Measurements from ENCODE around the gene SLF2.

Gene SLF2

DNA sequence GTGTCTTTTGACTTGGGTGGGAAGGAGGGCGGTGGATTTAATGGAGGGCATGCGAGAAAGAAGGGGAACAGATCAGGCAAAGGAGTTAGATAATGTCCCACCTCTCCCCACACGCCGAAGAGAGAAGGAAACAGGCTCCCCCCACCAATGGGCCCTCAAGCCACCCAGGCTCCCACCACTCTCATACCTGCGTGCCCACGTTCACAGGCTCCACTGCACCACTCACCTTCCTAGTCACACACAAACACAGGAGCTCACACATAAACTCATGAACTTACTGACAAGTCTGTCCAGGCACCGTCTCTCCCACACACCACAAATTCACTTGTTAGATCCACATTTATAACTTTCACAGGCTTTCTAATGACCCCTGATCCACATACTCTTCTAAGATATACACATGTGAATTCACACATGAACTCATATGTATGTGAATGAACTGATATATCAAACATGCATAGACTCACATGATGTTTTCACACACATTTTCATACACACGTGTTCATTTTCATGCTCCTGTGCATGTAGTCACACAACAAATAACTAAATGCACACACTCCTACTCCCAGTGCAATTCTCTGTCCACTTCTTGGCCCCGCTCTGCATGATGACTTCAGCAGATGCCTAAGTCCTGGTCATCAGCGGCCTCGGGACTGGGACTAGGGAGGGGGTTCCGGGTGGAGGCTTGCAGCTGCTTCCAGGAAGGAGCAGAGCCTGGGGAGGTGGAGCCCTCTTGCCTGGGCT, 88.3 kb downstream of the SLF2 start:
- no peak for DNase-seq

DNA sequence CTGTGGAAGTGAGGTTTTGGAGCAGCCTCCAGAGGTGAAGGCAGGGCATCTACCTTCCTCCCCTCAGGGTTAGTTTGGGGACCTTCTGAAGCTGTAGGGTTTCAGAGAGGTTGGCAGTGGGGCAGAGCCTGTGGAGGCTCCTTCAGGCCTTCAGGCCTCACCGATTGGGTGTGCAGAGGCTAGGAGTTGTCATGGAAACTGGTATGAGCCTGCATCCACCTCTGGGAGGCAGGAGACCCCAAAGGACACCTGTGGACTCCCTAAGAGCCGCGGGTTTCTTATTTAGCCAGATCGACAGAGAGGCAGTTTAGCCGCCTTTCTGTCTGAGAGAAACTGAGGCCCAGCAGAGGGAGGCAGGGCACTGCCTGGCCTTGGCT, 88.9 kb downstream of the SLF2 start:
- DNase-seq = no peak

DNA sequence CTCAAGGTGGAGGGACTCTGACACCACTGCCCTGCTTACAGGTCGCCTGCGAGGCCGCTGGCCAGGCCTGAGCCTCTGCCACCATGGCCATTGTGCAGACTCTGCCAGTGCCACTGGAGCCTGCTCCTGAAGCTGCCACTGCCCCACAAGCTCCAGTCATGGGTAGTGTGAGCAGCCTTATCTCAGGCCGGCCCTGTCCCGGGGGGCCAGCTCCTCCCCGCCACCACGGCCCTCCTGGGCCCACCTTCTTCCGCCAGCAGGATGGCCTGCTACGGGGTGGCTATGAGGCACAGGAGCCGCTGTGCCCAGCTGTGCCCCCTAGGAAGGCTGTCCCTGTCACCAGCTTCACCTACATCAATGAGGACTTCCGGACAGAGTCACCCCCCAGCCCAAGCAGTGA, 89.7 kb downstream of the SLF2 start:
- no peak for DNase-seq

DNA sequence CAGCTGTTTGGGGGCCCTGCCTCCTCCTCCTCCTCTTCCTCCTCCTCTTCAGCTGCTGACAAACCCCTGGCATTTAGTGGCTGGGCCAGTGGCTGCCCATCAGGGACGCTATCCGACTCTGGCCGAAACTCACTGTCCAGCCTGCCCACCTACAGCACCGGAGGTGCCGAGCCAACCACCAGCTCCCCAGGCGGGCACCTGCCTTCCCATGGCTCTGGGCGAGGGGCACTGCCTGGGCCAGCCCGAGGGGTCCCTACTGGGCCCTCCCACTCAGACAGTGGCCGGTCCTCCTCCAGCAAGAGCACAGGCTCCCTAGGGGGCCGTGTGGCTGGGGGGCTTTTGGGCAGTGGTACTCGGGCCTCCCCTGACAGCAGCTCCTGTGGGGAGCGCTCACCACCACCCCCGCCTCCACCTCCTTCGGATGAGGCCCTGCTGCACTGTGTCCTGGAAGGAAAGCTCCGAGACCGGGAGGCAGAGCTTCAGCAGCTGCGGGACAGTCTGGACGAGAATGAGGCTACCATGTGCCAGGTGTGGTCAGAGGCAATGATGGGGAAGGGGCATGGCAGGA, 91.0 kb downstream of the SLF2 start:
- DNase-seq = no peak

DNA sequence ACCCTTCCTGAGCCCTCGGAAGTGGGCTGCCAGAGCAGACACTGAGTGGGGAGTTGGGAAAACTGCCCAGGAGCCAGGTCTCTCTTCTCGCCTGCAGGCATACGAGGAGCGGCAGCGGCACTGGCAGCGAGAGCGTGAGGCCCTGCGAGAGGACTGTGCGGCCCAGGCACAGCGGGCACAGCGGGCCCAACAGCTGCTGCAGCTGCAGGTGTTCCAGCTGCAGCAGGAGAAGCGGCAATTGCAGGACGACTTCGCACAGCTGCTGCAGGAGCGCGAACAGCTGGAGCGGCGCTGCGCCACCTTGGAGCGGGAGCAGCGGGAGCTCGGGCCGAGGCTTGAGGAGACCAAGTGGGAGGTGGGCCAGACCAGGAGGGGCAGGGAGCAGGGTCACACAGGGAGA, 92.6 kb downstream of the SLF2 start:
- DNase-seq = no peak

DNA sequence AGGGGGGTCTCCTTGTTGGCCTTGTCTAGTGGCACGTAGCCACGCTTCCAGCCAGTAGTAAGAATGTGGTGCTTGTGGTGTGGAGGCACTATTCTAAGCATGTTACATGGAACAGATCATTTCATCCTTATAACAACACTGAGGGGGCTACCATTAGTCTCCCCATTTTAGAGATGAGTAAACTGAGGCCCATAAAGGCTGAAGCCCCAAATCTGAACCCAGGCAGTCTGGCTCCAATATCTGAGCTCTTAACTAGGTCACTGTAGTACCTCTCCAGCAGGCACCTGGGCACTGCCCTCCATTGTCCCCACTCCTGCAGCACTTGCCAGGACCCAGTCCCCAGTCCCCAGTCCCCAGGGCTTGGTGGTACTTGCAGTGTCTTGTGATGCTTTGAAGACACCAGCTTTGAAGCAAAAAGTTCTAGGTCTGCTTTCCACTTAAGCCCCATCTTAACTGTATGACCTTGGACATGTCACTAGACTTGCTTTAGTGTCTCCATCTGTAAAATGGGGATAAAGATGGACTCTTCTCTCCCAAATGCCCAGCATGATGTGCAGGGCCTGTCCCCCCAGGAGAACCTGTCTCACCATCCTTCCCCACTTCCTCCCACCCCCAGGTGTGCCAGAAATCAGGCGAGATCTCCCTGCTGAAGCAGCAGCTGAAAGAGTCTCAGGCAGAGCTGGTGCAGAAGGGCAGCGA, 93.3 kb downstream of the SLF2 start:
- DNase-seq = no peak

DNA sequence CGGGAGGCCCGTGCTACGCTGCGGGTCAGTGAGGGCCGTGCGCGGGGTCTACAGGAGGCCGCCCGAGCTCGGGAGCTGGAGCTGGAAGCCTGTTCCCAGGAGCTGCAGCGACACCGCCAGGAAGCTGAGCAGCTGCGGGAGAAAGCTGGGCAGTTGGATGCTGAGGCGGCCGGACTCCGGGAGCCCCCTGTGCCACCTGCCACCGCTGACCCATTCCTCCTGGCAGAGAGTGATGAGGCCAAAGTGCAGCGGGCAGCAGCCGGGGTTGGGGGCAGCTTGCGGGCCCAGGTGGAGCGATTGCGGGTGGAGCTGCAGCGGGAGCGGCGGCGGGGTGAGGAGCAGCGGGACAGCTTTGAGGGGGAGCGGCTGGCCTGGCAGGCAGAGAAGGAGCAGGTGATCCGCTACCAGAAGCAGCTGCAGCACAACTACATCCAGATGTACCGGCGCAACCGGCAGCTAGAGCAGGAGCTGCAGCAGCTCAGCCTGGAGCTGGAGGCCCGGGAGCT, 93.9 kb downstream of the SLF2 start:
- no peak for DNase-seq

DNA sequence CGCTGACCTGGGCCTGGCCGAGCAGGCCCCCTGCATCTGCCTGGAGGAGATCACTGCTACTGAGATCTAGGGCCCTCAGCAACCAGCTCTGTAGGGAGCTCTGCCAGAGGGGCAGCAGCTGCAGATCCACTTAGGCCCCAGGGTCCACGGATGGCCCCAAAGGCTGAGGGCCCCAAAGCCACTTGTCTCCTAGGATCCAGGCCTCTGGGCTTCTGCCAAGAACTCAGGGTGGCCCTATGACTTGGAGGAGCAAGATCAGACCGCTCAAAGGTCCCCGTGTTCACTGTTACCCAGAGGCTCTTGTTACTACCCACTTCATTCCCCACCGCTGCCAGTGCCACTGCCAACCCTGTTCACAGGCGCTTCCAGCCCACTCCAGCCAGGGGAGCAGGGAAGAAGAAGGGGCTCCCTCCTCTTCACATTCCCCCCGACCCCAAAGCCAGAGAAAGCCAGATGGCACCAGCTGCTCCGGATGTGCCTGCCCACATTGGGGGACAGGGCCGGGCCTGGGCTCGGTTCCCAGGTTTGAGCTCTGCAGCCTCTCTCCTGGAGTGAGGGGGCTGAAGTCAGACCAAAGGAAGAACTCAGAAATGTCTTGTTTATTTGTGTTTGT, 94.4 kb downstream of the SLF2 start:
- no peak for DNase-seq

DNA sequence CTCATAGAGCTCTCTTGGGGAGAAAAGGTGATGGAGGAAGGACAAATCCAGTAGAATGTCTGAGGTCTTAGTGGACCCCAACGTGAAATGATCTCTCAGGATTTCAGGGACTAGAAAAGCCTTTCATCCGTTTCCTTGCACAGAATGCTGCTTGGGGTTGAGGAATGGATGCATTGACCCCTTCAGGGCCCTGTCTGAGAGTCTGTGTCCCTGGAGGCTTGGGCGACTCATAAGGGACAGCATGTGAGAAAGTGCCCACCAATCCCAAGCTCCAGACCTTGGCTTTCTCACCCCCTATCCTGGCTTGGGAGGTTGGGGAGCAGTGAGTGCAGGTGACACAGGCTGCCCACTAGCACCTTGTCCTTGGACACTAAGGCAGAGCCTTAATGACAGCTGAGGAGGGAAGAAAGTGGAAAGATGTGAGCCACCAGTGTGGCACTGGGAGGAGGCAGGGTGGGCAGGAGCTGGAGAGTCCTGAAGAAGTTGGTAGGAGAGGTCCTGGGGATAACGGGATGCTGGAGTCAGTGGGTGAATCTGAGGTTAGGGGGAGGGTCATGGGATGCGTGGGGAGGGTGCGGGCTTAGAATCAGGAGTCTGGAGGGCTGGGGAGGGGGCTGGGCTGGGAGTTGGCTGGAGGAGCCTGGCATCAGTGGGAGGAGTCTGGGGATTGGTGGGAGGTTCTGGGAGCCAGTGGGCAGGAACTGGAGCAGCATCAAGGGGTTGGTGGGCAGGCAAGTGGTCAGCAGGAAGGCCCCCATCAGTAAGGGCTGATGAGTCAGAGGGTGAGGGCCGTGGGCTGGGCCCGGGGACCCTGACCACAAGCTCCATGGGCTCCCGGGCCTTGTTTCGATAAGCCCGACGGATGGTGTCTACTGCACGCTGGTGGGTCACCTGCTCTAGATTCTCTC, 95.4 kb downstream of the SLF2 start:
- DNase-seq = no peak

DNA sequence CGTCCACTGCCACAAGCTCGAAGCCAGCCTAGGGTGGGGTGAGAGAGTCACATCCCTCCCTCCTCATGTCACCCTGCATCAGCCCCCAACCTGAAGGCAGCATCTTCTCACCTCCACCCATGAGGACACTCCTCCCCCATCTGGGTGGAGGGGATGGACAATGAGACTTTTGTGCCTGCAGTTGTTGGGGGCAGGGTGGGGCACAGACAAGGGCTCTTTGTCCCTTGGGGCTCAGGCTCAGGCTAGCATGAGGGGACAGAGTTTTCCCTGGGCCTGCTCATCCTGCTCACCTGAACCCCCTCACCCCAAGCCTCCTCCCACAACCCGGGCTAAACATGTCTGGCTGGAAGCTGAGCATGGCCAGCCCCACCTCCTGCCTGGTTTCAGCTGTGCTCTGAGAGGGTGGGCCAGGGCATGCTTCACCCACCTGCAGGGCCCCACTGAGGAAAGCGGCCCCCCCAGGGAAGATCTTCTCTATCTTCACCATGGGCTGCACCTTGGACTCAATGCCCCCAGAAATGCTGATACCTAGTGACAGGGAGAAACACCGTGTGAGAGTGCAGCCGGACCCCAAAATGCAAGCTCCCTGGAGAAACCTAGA, 96.2 kb downstream of the SLF2 start:
- no peak for DNase-seq

DNA sequence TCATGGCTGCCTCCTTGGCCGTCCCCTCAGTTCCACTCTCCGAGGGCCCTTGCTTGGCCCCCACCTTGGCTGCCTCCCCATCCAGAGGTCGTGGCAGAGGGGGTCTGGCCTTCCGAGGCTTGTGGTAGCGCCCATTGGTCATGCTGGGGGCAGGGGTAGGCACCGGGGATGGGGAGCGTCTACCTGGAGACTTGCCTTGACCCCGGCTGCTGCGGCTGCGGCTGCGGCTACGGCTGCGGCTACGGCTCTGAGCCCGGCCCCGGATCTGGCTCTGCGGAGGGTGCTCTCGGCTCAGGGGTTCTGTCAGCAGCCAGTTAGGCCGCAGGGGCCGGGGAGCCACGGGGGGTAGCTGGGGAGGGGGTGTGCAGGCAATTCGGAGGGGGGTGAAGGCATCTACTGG, 97.6 kb downstream of the SLF2 start:
- DNase-seq = no peak

DNA sequence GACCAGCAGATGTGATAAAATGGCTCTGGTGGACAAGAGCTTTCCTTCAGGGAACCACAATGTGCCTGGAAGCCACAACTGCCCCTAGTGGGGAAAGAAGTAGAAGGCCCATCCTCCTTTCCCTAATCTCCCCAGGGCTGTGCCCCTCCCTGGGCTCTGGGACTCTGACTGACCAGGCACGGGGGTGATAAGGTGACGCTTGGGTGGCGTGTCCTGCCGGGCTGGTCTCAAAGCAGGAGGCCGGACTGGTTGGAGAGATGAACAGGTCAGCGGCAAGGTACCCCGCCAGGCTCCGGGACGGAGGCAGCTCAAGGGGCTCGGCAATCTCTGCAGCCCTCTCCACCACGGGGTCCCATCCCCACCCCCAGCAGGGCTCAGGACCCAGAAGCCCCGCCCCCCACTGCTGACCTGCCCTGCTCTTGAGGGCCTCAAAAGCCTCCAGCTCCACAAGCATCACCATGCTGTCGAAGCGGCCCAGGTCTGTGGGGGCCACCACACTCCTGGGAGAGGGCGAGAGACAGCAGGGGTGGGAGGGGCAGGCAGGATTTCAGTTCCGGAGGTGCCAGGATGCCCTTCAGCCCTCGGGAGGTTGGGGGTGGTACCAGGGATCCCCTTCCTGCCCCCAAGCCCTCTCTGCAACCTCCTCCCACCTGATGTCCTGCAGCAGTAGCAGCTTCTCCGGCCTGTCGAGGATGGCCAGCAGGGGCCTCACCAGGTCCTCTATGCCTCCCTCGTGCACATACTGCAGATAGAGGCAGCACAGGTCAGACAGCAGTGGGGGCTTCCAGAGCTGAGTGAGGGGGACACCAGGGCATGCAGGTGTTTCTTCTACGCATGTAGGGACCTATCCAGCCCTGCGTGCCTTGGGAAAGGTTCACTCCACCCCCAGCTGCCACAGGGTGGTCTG, 99.0 kb downstream of the SLF2 start:
- DNase-seq = peak in 1 of 2 experiments; percentile 15

DNA sequence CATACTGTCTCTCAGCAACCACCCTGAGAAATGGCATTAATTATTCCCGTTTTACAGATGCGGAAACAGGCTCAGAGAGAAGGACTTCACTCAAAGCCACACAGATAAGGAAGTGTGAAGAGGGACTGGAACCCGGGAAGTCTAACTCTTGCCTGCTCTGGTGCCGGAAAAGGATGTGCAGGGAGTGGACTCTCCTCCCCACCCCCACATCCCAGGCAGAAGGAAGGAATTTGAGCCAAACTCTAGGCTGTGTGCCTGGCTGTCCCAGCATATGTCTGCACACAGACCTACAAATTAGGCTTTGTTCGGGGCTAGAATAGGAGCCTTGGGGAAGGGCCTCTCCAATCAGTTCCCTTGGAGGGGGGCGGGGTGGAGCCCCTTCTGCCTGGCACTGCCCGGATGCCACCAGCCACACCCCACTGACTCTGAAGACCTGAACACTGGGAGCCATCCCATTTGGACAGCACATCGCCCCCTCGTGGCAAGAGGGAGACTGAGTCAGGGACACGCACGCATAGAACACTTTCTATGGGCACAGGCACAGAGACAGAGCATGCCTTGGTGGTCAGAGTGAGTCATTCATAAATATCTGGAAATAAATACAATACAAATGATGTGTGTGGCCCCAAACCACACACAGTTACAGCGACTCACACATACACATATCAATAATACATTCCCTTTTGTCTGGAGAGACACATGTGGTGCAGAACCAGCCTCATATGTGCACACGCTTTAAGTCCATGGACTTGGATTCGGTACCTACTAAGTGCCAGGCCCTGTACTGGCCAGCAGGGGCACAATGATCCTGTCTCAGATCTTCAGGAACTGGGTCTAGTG, 100.0 kb downstream of the SLF2 start:
- DNase-seq = peak; percentile 59 to 86

DNA sequence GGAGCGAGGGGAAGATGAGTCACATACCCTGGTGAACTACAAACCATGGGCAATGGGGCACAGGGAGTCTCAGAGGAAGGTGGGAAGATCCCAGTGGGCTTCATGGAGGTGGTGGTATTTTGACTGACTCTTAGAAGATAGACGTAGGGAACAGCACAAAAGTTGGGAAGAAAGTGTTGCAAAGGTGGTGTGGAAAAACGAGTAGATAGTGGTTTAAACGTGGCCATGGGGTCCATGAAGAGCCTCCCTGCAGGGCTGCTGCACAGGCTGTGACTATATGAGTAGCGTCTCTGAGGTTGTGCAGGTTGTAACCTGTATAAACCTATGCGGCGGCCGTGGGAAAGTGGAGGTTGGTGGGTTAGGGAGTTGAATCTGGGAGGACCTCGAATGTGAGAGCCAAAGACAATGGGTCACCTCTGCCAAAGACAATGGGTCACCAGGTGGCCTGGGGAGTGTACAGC, 100.6 kb downstream of the SLF2 start:
- DNase-seq = no peak

DNA sequence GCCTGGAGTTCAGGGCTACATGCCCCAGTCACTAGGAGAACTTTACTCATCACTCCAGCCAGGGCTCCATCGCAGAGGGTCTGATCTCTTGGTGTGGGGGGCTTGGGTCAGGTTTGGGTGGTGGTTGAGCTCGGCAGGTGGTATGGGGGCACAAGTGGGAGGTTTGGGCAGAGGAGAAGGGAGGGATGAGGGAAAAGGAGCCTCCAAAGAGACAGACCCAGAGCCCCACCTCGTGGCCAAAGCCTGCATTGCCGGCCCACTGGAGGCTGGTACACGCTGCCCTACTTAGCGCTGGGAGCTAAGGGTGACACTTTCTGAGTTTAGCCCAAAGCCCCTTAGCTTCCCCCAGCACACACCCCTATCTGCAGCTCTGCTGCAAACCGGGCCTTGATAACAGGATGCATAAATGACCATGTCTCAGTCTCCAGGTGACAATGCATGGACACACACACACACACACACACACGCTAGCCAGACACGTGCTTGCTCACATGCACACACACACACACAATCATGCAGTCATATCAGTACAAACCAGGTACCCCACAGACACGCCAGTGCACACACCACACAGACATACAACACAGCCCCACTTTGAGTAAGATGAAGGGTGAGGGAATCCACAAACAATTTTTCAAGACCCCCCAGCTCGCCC, 101.6 kb downstream of the SLF2 start:
- DNase-seq = peak in 1 of 2 experiments; percentile 31
